HUES64 (cell line): ENCODE measurements around the gene ST8SIA1.
"Not testable (repeated sequence)": the region's sequence is repeated elsewhere in the genome, so short reads cannot be mapped to it uniquely, and the experiment has no call there.

Experiments used
- H3K27ac ChIP-seq: 2 replicates; pipeline ENCODE4 v1.7.0; 2013; ENCODE audit warnings: low read depth, low read length, inconsistent platforms
- H3K27me3 ChIP-seq: 2 replicates; pipeline ENCODE4 v1.6.1; 2013; ENCODE audit warnings: mild to moderate bottlenecking, low read length; ENCODE audit not compliant: insufficient read depth
- H3K36me3 ChIP-seq: 2 replicates; pipeline ENCODE4 v1.6.1; 2013; ENCODE audit warnings: mild to moderate bottlenecking, low read length; ENCODE audit not compliant: insufficient read depth
- H3K4me1 ChIP-seq: 2 replicates; pipeline ENCODE4 v1.6.1; 2013; ENCODE audit warnings: mild to moderate bottlenecking, low read length, moderate library complexity; ENCODE audit not compliant: insufficient read depth
- H3K4me3 ChIP-seq: 2 replicates; pipeline ENCODE4 v1.5.1; 2013; ENCODE audit warnings: mild to moderate bottlenecking, low read length, moderate library complexity
- H3K9ac ChIP-seq: 2 replicates; pipeline ENCODE4 v1.6.1; 2013; ENCODE audit warnings: mild to moderate bottlenecking, low read depth, low read length
- H3K9me3 ChIP-seq: 2 replicates; pipeline ENCODE4 v1.6.1; 2013; ENCODE audit warnings: low read depth, low read length; ENCODE audit not compliant: insufficient read depth
- WGBS: fragments of 150-250, 120-280 bp; methylation state at CpG from one replicate; pipeline ENCODE4 v1.1.7; 2013; ENCODE audit warnings: missing lambda C conversion rate; 5-methylcytosine and 5-hydroxymethylcytosine counted together

ST8SIA1 gene

DNA sequence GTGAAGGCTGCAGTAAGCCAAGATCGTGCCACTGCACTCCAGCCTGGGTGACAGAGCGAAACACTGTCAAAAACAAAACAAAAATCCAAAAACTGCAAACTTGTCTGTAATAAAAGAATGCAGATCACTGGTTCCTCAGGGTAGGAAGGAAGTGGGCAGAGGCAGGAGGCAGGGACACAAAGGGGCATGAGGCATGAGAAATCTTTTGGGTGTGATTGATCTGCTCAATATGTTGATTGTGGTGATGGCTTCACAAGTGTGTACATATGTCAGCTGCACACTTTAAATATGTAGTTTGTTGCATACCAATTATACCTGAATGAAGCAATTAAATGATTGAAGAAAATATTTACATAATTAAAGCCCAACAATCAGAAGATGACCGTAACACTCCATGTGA is 170.9 kb downstream of the ST8SIA1 start:
- Histone ChIP-seq H3K27me3 (no peaks in the 10 kb centered on the region), H3K4me1 (no peaks in the 10 kb centered on the region), H3K9me3 (no peaks in the 10 kb centered on the region), H3K36me3 (no peaks in the 10 kb centered on the region), H3K4me3 (no peak overlapping the region), H3K27ac (no peak overlapping the region), H3K9ac (no peak overlapping the region)
- 100% methylated on average over 2 of the region's 3 CpGs for WGBS

DNA sequence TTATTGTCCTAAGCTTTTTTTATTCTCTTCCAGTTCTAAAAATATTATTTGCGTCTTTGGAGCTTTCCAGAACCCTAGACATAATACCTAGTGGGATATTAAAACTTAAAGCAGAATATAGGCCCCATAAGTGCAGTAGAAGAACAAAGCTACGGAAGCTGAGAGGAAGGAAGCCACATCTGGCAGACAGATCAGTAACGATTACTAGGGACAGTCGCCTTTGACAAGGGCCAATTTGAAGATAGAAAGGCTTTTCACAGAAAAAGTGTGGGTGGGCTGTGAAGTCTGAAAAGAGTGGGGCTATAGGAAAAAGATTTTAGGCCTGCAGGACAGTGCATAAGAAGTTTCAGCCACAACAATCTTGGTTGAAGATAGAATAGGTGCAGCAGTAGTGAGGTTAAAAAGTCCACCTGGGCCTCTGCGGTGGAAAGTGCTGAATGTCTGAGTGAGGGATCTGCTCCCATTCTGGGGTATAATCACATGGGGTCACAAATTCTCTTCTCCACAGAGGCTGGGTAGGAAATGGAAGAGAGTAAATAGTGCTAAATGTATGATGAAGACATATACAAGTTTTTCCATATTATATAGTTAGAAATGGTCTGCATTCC is 174.0 kb downstream of the ST8SIA1 start:
- Histone ChIP-seq H3K9me3 (no peaks in the 10 kb centered on the region), H3K36me3 (no peaks in the 10 kb centered on the region), H3K4me3 (no peak overlapping the region), H3K27ac (no peak overlapping the region), H3K9ac (no peak overlapping the region), H3K4me1 (no peaks in the 10 kb centered on the region), H3K27me3 (no peaks in the 10 kb centered on the region; the same call in 1 of the 2 replicates)
- 69% methylated on average over 4 of the region's 5 CpGs for WGBS

DNA sequence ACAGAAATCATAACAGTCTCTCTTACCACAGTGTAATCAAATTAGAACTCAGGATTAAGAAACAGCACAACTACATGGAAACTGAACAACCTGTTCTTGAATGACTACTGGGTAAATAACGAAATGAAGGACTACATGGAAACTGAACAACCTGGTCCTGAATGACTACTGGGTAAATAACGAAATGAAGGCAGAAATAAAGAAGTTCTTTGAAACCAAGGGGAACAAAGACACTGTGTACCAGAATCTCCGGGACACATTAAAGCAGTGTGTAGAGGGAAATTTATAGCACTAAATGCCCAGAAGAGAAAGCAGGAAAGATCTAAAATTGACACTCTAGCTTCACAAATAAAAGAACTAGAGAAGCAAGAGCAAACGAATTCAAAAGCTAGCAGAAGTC is 185.2 kb downstream of the ST8SIA1 start:
- 92% methylated on average over 4 of the region's 4 CpGs for WGBS

DNA sequence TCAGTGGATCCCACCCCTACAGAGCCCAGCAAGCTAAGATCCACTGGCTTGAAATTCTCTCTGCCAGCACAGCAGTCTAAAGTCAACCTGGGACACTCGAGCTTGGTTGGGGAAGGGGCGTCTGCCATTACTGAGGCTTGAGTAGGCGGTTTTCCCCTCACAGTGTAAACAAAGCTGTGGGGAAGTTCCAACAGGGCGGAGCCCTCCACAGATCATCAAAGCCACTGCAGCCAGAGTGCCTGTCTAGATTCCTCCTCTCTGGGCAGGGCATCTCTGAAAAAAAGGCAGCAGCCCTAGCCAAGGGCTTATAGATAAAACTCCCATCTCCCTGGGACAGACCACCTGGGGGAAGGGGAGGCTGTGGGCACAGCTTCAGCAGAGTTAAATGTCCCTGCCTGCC is 187.8 kb downstream of the ST8SIA1 start:
- not testable (repeated sequence) for H3K27ac ChIP-seq, H3K9ac ChIP-seq, H3K4me3 ChIP-seq, H3K36me3 ChIP-seq, H3K4me1 ChIP-seq, H3K27me3 ChIP-seq, H3K9me3 ChIP-seq
- WGBS: 73% methylated on average over 4 of the region's 4 CpGs

More for the DNA sequence above, 185.2 kb downstream of the ST8SIA1 start:
- not testable (repeated sequence) for H3K4me3 ChIP-seq, H3K27ac ChIP-seq, H3K36me3 ChIP-seq, H3K9ac ChIP-seq, H3K9me3 ChIP-seq, H3K4me1 ChIP-seq, H3K27me3 ChIP-seq
